Loucy (cell line): ENCODE measurements around the gene BICD1.

ENCODE experiments used
- EZH2phosphoT487 ChIP-seq: fragments of 200-600 bp; IDR thresholded peaks from 2 replicates; pipeline ENCODE4 v1.6.1; 2018; ENCODE audit warnings: antibody characterized with exemption, mild to moderate bottlenecking, moderate library complexity, borderline replicate concordance
- TF ChIP-seq, protein P1 (sequence below): fragments of 200-600 bp; sonication (generic); conservative IDR thresholded peaks from 2 replicates; pipeline ENCODE4 v1.5.1; 2014; ENCODE audit warnings: mild to moderate bottlenecking, antibody characterized with exemption, low read length

DNA sequence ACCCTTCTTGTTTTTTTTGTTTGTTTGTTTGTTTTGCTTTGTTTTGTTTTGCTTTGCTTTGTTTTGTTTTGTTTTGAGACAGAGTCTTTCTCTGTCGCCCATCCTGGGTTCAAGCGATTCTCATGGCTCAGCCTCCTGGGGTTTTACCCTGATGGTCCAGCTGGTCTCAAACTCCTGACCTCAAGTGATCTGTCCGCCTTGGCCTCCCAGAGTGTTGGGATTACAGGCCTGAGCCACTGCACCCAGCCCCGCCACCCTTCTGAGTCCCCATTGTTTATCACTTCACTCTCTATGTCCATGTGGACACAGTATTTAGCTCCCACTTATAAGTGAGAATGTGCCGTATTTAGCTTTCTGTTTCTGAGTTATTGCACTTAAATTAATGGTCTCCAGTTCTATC lies 36.9 kb upstream of the BICD1 start:
- TF ChIP-seq, protein P1, sequence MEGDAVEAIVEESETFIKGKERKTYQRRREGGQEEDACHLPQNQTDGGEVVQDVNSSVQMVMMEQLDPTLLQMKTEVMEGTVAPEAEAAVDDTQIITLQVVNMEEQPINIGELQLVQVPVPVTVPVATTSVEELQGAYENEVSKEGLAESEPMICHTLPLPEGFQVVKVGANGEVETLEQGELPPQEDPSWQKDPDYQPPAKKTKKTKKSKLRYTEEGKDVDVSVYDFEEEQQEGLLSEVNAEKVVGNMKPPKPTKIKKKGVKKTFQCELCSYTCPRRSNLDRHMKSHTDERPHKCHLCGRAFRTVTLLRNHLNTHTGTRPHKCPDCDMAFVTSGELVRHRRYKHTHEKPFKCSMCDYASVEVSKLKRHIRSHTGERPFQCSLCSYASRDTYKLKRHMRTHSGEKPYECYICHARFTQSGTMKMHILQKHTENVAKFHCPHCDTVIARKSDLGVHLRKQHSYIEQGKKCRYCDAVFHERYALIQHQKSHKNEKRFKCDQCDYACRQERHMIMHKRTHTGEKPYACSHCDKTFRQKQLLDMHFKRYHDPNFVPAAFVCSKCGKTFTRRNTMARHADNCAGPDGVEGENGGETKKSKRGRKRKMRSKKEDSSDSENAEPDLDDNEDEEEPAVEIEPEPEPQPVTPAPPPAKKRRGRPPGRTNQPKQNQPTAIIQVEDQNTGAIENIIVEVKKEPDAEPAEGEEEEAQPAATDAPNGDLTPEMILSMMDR: no peak
- no peak for TF ChIP-seq EZH2phosphoT487
